ENCODE measurements around the gene UPK3BL1. TPM values are rescaled to one million over a fixed set of nuclear protein-coding genes. Genes with fewer than 3 reads are reported as not detected.
"Not testable (repeated sequence)": the region's sequence is repeated elsewhere in the genome, so short reads cannot be mapped to it uniquely, and the experiment has no call there.

Gene UPK3BL1
- total and polyA plus RNA-seq, 2 donors (not counting 1 experiment from before 2014, with no cell fraction given): 85.4 to 203 TPM

GRCh38 chr7:102615930-102616329, 26.7 kb downstream of the UPK3BL1 start:
- peak; percentile 5 for ATAC-seq (ENCODE audit: low read depth)
- H3K4me1 Mint-ChIP-seq; H3K79me2 ChIP-seq (ENCODE audit: control insufficient read depth, insufficient read depth, low read length); H3K4me3 Mint-ChIP-seq; H3K4me3 ChIP-seq (ENCODE audit: control extremely low read depth in 1 of 5, extremely low read depth in 1 of 5, insufficient read depth in 1 of 5, low read depth in 2 of 5, low read length in 4 of 5); H2AFZ ChIP-seq (ENCODE audit: insufficient read depth, low read depth, low read length, poor library complexity, severe bottlenecking); H3K27me3 Mint-ChIP-seq; H3K27me3 ChIP-seq (replicated peaks in 1 of 4; ENCODE audit: control extremely low read depth in 1 of 4, control insufficient read depth in 3 of 4, insufficient read depth in 4 of 4, low read length in 3 of 4); H3K36me3 ChIP-seq (replicated peaks in 1 of 2; ENCODE audit: control extremely low read depth in 1 of 2, control insufficient read depth in 1 of 2, extremely low read depth in 1 of 2, insufficient read depth in 2 of 2, low read length in 1 of 2); POLR2A ChIA-PET; H3K9ac ChIP-seq (ENCODE audit: low read length); CTCF ChIA-PET; H3K9me3 ChIP-seq (ENCODE audit: control extremely low read depth in 1 of 3, control insufficient read depth in 2 of 3, insufficient read depth in 1 of 3, low read length in 2 of 3); H4K20me1 ChIP-seq (ENCODE audit: control insufficient read depth, insufficient read depth, low read length, poor library complexity, severe bottlenecking); H3K27ac ChIP-seq (ENCODE audit: low read length in 2 of 2); H3K4me2 ChIP-seq (replicated peaks; ENCODE audit: low read depth, low read length, poor library complexity, severe bottlenecking); H3K27ac Mint-ChIP-seq; H3K9me3 Mint-ChIP-seq (ENCODE audit: insufficient read depth); intact Hi-C loops (cut with micrococcal nuclease); DNase-seq: not testable (repeated sequence)
- peaks cover 0 to 14% of the 10 kb centered on the region in 2 donors for H3K4me1 ChIP-seq (ENCODE audit: control insufficient read depth in 2 of 2, insufficient read depth in 2 of 2, low read length in 2 of 2)
- no CpG with 5 or more reads among the region's 10 CpGs for WGBS (ENCODE audit: insufficient coverage)

- H3K27me3 Mint-ChIP-seq; H3K4me3 ChIP-seq (ENCODE audit: control extremely low read depth in 1 of 5, extremely low read depth in 1 of 5, insufficient read depth in 1 of 5, low read depth in 2 of 5, low read length in 4 of 5); intact Hi-C loops (cut with micrococcal nuclease); H3K27ac ChIP-seq (ENCODE audit: low read length in 2 of 2); H3K9ac ChIP-seq (ENCODE audit: low read length); H3K4me1 Mint-ChIP-seq; H3K27ac Mint-ChIP-seq; H3K9me3 Mint-ChIP-seq (ENCODE audit: insufficient read depth); H2AFZ ChIP-seq (ENCODE audit: insufficient read depth, low read depth, low read length, poor library complexity, severe bottlenecking); ATAC-seq (ENCODE audit: low read depth); POLR2A ChIA-PET; H3K9me3 ChIP-seq (ENCODE audit: control extremely low read depth in 1 of 3, control insufficient read depth in 2 of 3, insufficient read depth in 1 of 3, low read length in 2 of 3); H4K20me1 ChIP-seq (ENCODE audit: control insufficient read depth, insufficient read depth, low read length, poor library complexity, severe bottlenecking); H3K79me2 ChIP-seq (ENCODE audit: control insufficient read depth, insufficient read depth, low read length); H3K4me3 Mint-ChIP-seq; H3K27me3 ChIP-seq (replicated peaks in 1 of 4; ENCODE audit: control extremely low read depth in 1 of 4, control insufficient read depth in 3 of 4, insufficient read depth in 4 of 4, low read length in 3 of 4); DNase-seq; H3K4me2 ChIP-seq (replicated peaks; ENCODE audit: low read depth, low read length, poor library complexity, severe bottlenecking); H3K36me3 ChIP-seq (replicated peaks in 1 of 2; ENCODE audit: control extremely low read depth in 1 of 2, control insufficient read depth in 1 of 2, extremely low read depth in 1 of 2, insufficient read depth in 2 of 2, low read length in 1 of 2); CTCF ChIA-PET: not testable (repeated sequence)
- no CpG with 5 or more reads among the region's 3 CpGs for WGBS (ENCODE audit: insufficient coverage)
- peaks cover 0 to 14% of the 10 kb centered on the region in 2 donors for H3K4me1 ChIP-seq (ENCODE audit: control insufficient read depth in 2 of 2, insufficient read depth in 2 of 2, low read length in 2 of 2)
Observed at GRCh38 chr7:102614873-102615272, 27.7 kb downstream of the UPK3BL1 start.

DNA sequence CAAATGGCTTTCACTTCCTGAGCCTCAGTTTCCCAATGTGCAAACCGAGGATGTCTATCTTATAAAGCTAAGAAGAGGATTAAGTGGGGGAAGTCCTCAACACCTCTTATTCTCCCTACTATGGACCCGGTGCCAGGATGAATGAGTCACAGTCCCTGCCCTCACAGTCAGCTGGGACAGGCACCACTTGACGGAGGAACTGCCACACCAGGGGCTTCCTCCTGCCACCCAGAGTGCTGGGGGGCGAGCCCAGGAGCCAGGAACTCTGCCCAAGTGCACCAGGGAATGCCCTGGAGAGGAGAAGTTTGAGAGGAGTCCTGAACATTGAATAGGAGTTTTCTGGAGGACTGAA, 28.3 kb downstream of the UPK3BL1 start:
- H3K9me3 ChIP-seq (ENCODE audit: control extremely low read depth in 1 of 3, control insufficient read depth in 2 of 3, insufficient read depth in 1 of 3, low read length in 2 of 3); H3K36me3 ChIP-seq (replicated peaks in 1 of 2; ENCODE audit: control extremely low read depth in 1 of 2, control insufficient read depth in 1 of 2, extremely low read depth in 1 of 2, insufficient read depth in 2 of 2, low read length in 1 of 2); H3K27me3 ChIP-seq (replicated peaks in 1 of 4; ENCODE audit: control extremely low read depth in 1 of 4, control insufficient read depth in 3 of 4, insufficient read depth in 4 of 4, low read length in 3 of 4); H4K20me1 ChIP-seq (ENCODE audit: control insufficient read depth, insufficient read depth, low read length, poor library complexity, severe bottlenecking); CTCF ChIA-PET; intact Hi-C loops (cut with micrococcal nuclease); H3K27ac ChIP-seq (ENCODE audit: low read length in 2 of 2); H3K4me1 Mint-ChIP-seq; H3K4me3 Mint-ChIP-seq; ATAC-seq (ENCODE audit: low read depth); H3K27me3 Mint-ChIP-seq; H3K79me2 ChIP-seq (ENCODE audit: control insufficient read depth, insufficient read depth, low read length); H3K4me3 ChIP-seq (ENCODE audit: control extremely low read depth in 1 of 5, extremely low read depth in 1 of 5, insufficient read depth in 1 of 5, low read depth in 2 of 5, low read length in 4 of 5); H3K27ac Mint-ChIP-seq; H3K9ac ChIP-seq (ENCODE audit: low read length); POLR2A ChIA-PET; H3K4me2 ChIP-seq (replicated peaks; ENCODE audit: low read depth, low read length, poor library complexity, severe bottlenecking); H3K9me3 Mint-ChIP-seq (ENCODE audit: insufficient read depth); H2AFZ ChIP-seq (ENCODE audit: insufficient read depth, low read depth, low read length, poor library complexity, severe bottlenecking); DNase-seq: not testable (repeated sequence)
- no CpG with 5 or more reads among the region's 4 CpGs for WGBS (ENCODE audit: insufficient coverage)
- H3K4me1 ChIP-seq (ENCODE audit: control insufficient read depth in 2 of 2, insufficient read depth in 2 of 2, low read length in 2 of 2): peaks cover 0 to 14% of the 10 kb centered on the region in 2 donors

GRCh38 chr7:102613575-102614345, 28.8 kb downstream of the UPK3BL1 start:
- H3K36me3 ChIP-seq (replicated peaks in 1 of 2; ENCODE audit: control extremely low read depth in 1 of 2, control insufficient read depth in 1 of 2, extremely low read depth in 1 of 2, insufficient read depth in 2 of 2, low read length in 1 of 2); H3K27ac ChIP-seq (ENCODE audit: low read length in 2 of 2); intact Hi-C loops (cut with micrococcal nuclease); H3K9me3 Mint-ChIP-seq (ENCODE audit: insufficient read depth); H3K4me1 Mint-ChIP-seq; H3K4me2 ChIP-seq (replicated peaks; ENCODE audit: low read depth, low read length, poor library complexity, severe bottlenecking); H3K4me3 Mint-ChIP-seq; H2AFZ ChIP-seq (ENCODE audit: insufficient read depth, low read depth, low read length, poor library complexity, severe bottlenecking); H3K9ac ChIP-seq (ENCODE audit: low read length); CTCF ChIA-PET; H3K79me2 ChIP-seq (ENCODE audit: control insufficient read depth, insufficient read depth, low read length); H3K4me3 ChIP-seq (ENCODE audit: control extremely low read depth in 1 of 5, extremely low read depth in 1 of 5, insufficient read depth in 1 of 5, low read depth in 2 of 5, low read length in 4 of 5); H3K9me3 ChIP-seq (ENCODE audit: control extremely low read depth in 1 of 3, control insufficient read depth in 2 of 3, insufficient read depth in 1 of 3, low read length in 2 of 3); H3K27me3 ChIP-seq (replicated peaks in 1 of 4; ENCODE audit: control extremely low read depth in 1 of 4, control insufficient read depth in 3 of 4, insufficient read depth in 4 of 4, low read length in 3 of 4); POLR2A ChIA-PET; H4K20me1 ChIP-seq (ENCODE audit: control insufficient read depth, insufficient read depth, low read length, poor library complexity, severe bottlenecking); DNase-seq; H3K27me3 Mint-ChIP-seq; H3K27ac Mint-ChIP-seq: not testable (repeated sequence)
- H3K4me1 ChIP-seq (ENCODE audit: control insufficient read depth in 2 of 2, insufficient read depth in 2 of 2, low read length in 2 of 2): peaks cover 0 to 14% of the 10 kb centered on the region in 2 donors
- peak; percentile 16 for ATAC-seq (ENCODE audit: low read depth)
- WGBS (ENCODE audit: insufficient coverage): no CpG with 5 or more reads among the region's 15 CpGs
